Measurements from ENCODE around the gene C5AR2.

The C5AR2 gene

DNA sequence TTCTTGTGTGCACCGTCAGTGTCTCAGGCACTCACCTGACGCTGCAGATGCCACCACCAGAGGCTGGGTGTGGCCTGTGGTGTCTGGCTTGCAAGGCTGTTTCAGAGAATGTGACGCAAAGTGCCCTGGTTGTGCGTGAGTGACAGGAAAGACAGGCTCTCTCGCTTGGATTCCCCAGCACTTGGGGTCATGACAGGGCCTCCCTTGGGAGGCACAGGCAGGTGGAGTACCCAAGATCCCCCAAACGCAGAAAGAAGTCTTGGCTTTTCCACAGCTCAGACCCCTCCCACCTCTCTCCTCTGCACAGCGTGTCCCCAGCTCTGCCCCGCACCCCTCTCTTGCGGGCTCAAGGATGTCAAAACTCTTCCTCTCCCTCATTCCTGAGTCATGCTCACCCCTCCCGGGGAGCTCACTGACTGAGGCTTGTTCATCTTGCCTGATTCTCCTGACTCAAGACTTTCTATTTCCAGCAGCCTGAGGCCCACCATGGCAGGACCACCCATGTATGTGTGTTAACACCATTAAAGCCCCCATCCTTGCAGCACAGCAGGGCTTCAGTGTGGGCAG is 38.2 kb downstream of the C5AR2 start:
- TF ChIP-seq, protein P1, sequence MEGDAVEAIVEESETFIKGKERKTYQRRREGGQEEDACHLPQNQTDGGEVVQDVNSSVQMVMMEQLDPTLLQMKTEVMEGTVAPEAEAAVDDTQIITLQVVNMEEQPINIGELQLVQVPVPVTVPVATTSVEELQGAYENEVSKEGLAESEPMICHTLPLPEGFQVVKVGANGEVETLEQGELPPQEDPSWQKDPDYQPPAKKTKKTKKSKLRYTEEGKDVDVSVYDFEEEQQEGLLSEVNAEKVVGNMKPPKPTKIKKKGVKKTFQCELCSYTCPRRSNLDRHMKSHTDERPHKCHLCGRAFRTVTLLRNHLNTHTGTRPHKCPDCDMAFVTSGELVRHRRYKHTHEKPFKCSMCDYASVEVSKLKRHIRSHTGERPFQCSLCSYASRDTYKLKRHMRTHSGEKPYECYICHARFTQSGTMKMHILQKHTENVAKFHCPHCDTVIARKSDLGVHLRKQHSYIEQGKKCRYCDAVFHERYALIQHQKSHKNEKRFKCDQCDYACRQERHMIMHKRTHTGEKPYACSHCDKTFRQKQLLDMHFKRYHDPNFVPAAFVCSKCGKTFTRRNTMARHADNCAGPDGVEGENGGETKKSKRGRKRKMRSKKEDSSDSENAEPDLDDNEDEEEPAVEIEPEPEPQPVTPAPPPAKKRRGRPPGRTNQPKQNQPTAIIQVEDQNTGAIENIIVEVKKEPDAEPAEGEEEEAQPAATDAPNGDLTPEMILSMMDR (conservative IDR thresholded peaks at IDR 0.05) = no peak
- H3K27ac ChIP-seq = no peak overlapping the region

DNA sequence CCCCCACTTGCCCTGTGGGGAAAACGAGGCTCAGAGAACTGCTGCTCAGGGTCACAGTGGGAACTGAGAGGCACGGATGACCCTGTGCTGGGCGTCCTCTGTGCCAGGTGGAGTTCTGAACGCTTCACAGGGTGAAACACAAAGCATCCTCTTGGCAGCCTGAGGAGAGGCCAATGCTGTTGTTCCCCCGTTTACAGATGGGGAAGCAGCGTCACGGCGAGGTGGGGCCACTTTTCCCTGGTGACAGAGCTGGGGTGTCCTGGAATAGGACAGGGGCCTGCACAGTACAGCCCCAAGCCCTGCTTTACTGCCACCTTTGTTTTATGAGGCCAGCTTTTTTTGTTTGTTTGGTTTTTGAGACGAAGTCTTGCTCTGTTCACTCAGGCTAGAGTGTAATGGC is 39.3 kb downstream of the C5AR2 start:
- TF ChIP-seq, protein P1 (conservative IDR thresholded peaks at IDR 0.05) = no peak
- no peak overlapping the region for H3K27ac ChIP-seq

DNA sequence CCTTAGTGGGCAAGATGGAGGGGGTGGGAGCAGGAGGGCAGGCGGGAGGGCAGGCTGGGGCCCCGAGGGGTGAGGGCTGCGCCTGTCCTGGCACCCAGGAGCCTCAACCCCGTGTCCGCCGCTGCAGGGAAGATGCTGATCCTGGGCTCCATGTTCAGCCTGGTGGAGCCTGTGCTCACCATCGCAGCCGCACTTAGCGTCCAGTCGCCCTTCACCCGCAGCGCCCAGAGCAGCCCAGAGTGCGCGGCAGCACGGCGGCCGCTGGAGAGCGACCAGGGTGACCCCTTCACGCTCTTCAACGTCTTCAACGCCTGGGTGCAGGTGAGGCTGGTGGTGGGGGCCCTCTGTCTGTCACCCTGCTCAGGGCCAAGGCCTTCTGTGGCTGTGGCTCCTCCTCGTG is 40.6 kb downstream of the C5AR2 start:
- TF ChIP-seq, protein P1 (conservative IDR thresholded peaks at IDR 0.05) = no peak
- no peak overlapping the region for H3K27ac ChIP-seq

DNA sequence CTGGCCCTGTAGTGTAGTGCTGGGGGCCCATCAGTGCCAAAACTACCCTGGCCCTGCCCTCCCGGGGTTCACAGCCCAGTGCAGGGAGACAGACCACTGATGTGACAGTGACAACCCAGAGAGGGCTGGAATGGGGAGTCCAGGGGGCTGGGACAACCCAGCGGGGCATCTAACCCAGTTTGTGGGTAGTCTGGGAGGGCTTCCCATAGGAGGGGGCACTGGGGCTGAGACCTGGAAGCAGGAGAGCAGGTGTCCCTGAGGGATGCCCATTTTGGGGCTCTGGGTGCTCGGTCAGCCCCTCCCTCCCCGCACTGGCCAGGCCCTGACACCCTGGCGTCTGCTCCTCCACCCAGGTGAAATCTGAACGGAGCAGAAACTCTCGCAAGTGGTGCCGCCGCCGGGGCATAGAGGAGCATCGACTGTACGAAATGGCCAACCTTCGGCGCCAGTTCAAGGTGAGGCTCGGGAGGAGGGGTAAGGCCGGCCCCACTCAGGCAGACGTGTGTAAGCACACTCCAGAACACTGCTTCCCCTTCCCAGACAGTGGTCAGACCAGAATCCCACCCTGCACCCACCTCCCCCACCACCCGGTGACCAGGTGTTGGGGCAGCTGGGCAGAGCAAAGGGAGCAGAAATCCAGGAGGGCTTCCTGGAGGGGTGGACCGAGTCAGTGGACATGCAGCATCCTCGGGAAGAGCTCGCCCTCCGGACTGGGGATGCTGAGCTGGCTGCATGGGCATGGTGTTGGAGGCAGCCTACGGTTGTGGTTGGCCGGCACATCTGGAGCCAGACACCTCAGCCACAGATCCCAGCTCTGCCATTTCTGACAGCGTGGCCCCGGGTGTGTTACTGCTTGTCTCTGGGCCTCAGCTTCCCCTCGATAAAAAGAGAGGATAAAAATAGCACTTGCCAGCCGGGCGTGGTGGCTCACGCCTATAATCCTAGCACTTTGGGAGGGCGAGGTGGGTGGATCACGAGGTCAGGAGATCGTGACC is 41.6 kb downstream of the C5AR2 start:
- TF ChIP-seq, protein P1 (conservative IDR thresholded peaks at IDR 0.05) = no peak
- no peak overlapping the region for H3K27ac ChIP-seq

DNA sequence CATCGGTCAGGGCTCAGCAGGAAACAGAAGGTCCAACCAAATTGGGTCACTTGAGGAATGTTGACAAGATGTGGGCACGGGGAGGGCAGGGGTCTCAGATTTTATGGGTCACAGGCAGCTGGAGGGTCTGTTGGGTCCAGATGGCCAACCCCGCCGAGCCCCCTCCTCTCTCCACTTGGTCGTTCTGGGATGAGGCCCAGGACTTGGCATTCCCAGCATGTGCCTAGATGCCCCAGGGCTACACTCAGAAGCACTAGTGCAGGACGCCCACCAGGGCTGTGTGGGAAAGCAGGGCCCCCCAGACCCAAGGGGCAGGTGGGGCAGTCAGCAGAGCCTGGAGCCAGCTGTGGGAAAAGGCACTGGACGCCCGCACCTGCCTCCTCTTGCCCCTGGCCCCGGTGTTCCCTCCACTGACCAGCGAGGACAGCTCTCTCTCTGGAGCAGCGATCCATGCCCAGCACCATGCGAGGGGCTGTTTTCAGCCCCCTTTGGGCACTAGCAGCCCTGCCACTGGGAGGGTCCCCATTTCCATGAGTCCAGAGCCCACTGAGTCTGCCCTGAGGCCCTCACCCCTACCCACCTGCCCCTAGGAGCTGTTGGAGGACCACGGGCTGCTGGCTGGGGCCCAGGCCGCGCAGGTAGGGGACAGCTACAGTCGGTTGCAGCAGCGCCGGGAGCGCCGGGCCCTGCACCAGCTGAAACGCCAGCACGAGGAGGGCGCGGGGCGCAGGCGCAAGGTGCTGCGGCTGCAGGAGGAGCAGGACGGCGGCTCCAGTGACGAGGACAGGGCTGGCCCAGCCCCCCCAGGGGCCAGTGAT is 43.1 kb downstream of the C5AR2 start:
- TF ChIP-seq, protein P1 (conservative IDR thresholded peaks at IDR 0.05) = no peak
- H3K27ac ChIP-seq = no peak overlapping the region

DNA sequence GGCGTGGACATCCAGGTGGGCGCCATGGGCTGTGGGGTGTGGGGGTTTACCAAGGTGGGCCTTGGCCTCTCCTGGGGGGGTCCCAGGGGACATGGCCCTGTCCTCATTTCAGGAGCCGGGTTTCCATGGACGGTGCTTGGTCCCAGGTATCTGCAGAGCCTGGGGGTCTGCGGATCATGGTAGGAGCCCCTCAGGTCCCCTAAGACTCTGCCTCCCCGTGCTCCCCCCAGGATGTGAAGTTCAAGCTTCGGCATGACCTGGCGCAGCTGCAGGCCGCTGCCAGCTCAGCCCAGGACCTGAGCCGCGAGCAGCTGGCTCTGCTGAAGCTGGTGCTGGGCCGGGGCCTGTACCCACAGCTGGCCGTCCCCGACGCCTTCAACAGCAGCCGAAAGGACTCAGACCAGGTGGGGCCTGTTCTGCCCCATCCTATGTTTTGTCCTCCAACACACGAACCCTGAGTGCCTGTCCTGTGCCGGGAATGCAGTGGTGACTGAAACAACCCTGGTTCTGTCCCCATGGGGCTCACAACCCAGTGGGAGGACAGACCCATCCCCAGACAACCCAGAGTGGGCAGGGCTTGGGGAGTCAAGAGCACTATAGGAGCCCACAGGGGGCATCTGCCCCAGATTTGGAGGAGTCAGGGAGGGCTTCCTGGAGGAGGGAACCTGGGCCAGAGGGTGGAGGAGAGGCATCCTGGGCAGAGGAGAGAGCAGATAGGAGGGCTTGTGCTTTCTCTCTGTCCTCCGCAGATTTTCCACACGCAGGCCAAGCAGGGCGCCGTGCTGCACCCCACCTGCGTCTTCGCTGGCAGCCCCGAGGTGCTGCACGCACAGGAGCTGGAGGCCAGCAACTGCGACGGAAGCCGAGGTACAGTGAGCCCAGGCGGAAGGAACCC is 44.0 kb downstream of the C5AR2 start:
- TF ChIP-seq, protein P1 (conservative IDR thresholded peaks at IDR 0.05) = no peak
- no peak overlapping the region for H3K27ac ChIP-seq
